Liver (tissue), 9 donors: ENCODE results near the gene TGFBI. TPM values are rescaled to one million over a fixed set of nuclear protein-coding genes. Genes with fewer than 3 reads are reported as not detected.

ENCODE experiments used
- DNase-seq: peaks from one replicate; pipeline ENCODE4 v3.0.0-alpha.2; 2017; ENCODE audit warnings: low spot score
- H3K27ac ChIP-seq, 2 donors: one replicate each; pipeline ENCODE4 v1.7.0; 2013; ENCODE audit warnings: inconsistent platforms in 2 of 2, low read length in 2 of 2, control low read depth in 1 of 2, low read depth in 1 of 2, mild to moderate bottlenecking in 1 of 2
- H3K27me3 ChIP-seq, 4 donors: one replicate each; pipeline versions ENCODE4 v1.6.1 to v1.7.0; 2013; ENCODE audit warnings: low read length in 3 of 4, inconsistent platforms in 1 of 4, mild to moderate bottlenecking in 1 of 4, moderate library complexity in 1 of 4; ENCODE audit not compliant: control insufficient read depth in 4 of 4, insufficient read depth in 4 of 4
- H3K36me3 ChIP-seq, 4 donors: one replicate each; pipeline versions ENCODE4 v1.6.1 to v1.7.0; 2013; ENCODE audit warnings: low read length in 3 of 4, mild to moderate bottlenecking in 3 of 4, low read depth in 1 of 4, moderate library complexity in 1 of 4; ENCODE audit not compliant: control insufficient read depth in 4 of 4, insufficient read depth in 3 of 4
- H3K4me1 ChIP-seq, 4 donors: one replicate each; pipeline versions ENCODE4 v1.6.1 to v1.7.0; 2013; ENCODE audit warnings: low read length in 3 of 4, mild to moderate bottlenecking in 3 of 4, moderate library complexity in 1 of 4; ENCODE audit not compliant: control insufficient read depth in 4 of 4, insufficient read depth in 4 of 4
- H3K4me3 ChIP-seq, 3 donors: one replicate each; pipeline versions ENCODE4 v1.6.1 to v1.7.0; 2013; ENCODE audit warnings: low read length in 3 of 3, control low read depth in 1 of 3, low read depth in 1 of 3, mild to moderate bottlenecking in 1 of 3
- H3K9ac ChIP-seq, 2 donors: one replicate each; pipeline ENCODE4 v1.7.0; 2013; ENCODE audit warnings: low read length in 2 of 2, mild to moderate bottlenecking in 2 of 2, moderate library complexity in 2 of 2, control low read depth in 1 of 2, low read depth in 1 of 2
- H3K9me3 ChIP-seq, 4 donors: one replicate each; pipeline versions ENCODE4 v1.6.1 to v1.7.0; 2013; ENCODE audit warnings: low read length in 3 of 4; ENCODE audit not compliant: control insufficient read depth in 4 of 4
- ATF3 ChIP-seq: IDR thresholded peaks from 2 replicates; pipeline ENCODE4 v1.6.1; 2016; ENCODE audit warnings: antibody characterized with exemption
- CTCF ChIP-seq: fragments of 150-350 bp; IDR thresholded peaks from 2 replicates; pipeline ENCODE4 v1.5.1; 2017; ENCODE audit warnings: improper control_type of control experiment, low read depth, low read length; ENCODE audit not compliant: missing input control
- EGR1 ChIP-seq, 2 donors: IDR thresholded peaks; 2 replicates each; pipeline ENCODE4 v1.6.1; 2016 to 2018; ENCODE audit warnings: antibody characterized with exemption in 2 of 2, low read depth in 2 of 2
- FOXA1 ChIP-seq: IDR thresholded peaks from 2 replicates; pipeline ENCODE4 v1.6.1; 2016; ENCODE audit warnings: antibody characterized with exemption
- GABPA ChIP-seq, 2 donors: IDR thresholded peaks in 1 of 2; conservative IDR thresholded peaks in 1 of 2; 2 replicates each; pipeline ENCODE4 v1.6.1; 2016; ENCODE audit warnings: antibody characterized with exemption in 2 of 2, mild to moderate bottlenecking in 1 of 2, moderate library complexity in 1 of 2
- HNF4A ChIP-seq, 2 donors: conservative IDR thresholded peaks; 2 replicates each; pipeline ENCODE4 v1.6.1; 2016; ENCODE audit warnings: antibody characterized with exemption in 2 of 2, mild to moderate bottlenecking in 2 of 2
- HNF4G ChIP-seq: IDR thresholded peaks from 2 replicates; pipeline ENCODE4 v1.6.1; 2016; ENCODE audit warnings: antibody characterized with exemption
- MAX ChIP-seq: IDR thresholded peaks from 2 replicates; pipeline ENCODE4 v1.6.1; 2016; ENCODE audit warnings: antibody characterized with exemption
- NR2F2 ChIP-seq: IDR thresholded peaks from 2 replicates; pipeline ENCODE4 v1.6.1; 2016; ENCODE audit warnings: antibody characterized with exemption
- RAD21 ChIP-seq, 2 donors: IDR thresholded peaks; 2 replicates each; pipeline ENCODE4 v1.6.1; 2016; ENCODE audit warnings: antibody characterized with exemption in 2 of 2, mild to moderate bottlenecking in 2 of 2
- REST ChIP-seq: IDR thresholded peaks from 2 replicates; pipeline ENCODE4 v1.6.1; 2016; ENCODE audit warnings: antibody characterized with exemption, mild to moderate bottlenecking
- RXRA ChIP-seq, 2 donors: IDR thresholded peaks; 2 replicates each; pipeline ENCODE4 v1.6.1; 2017 to 2018; ENCODE audit warnings: antibody characterized with exemption in 2 of 2, mild to moderate bottlenecking in 1 of 2
- SP1 ChIP-seq: IDR thresholded peaks from 2 replicates; pipeline ENCODE4 v1.6.1; 2018; ENCODE audit warnings: antibody characterized with exemption, mild to moderate bottlenecking
- TAF1 ChIP-seq: conservative IDR thresholded peaks from 2 replicates; pipeline ENCODE4 v1.6.1; 2016; ENCODE audit warnings: antibody characterized with exemption, mild to moderate bottlenecking
- YY1 ChIP-seq: IDR thresholded peaks from 2 replicates; pipeline ENCODE4 v1.6.1; 2016; ENCODE audit warnings: antibody characterized with exemption, mild to moderate bottlenecking
- ZBTB33 ChIP-seq: IDR thresholded peaks from 2 replicates; pipeline ENCODE4 v1.6.1; 2016; ENCODE audit warnings: antibody characterized with exemption
- WGBS: extraction: QIAGEN DNeasy Blood & Tissue Kit; methylation state at CpG from one replicate; pipeline ENCODE4 v1.1.7; 2013; 5-methylcytosine and 5-hydroxymethylcytosine counted together
- polyA plus RNA-seq, 2 donors: library from polyadenylated mRNA; stranded (reverse) in 1 of 2; unstranded in 1 of 2; fragments of 200-250 nt in 1 of 2; fragments of >200 nt in 1 of 2; fragmentation: Nextera tagmentation in 1 of 2; extraction: Ambion mirVana in 1 of 2; gene quantifications; one replicate each; pipeline versions ENCODE4 v1.2.1 to v1.2.3, GENCODE V29; 2013 to 2015
- total RNA-seq, 2 donors: library from RNA; depleted of rRNA; stranded (reverse); fragments of >200 nt; gene quantifications; one replicate each; pipeline ENCODE4 v1.2.3, GENCODE V29; 2014
- donor health status: healthy.
- donor health status: healthy.
- donor health status: healthy.
- donor health status: healthy.
- donor health status: healthy.

TGFBI gene
- total and polyA plus RNA-seq, 4 donors: 33.7 to 144 (median 44.1) TPM

GRCh38 chr5:136026636-136027035 is 2.2 kb upstream of the TGFBI start:
- no peak overlapping the region for H3K4me3 ChIP-seq
- H3K36me3 ChIP-seq: no peaks in the 10 kb centered on the region
- no peak for DNase-seq
- no peak overlapping the region for H3K9ac ChIP-seq
- H3K27ac ChIP-seq: no peak overlapping the region
- H3K4me1 ChIP-seq: peaks cover 0 to 28% (median 6%) of the 10 kb centered on the region in 4 donors
- no peaks in the 10 kb centered on the region for H3K9me3 ChIP-seq
- WGBS: 94% methylated on average over 3 of the region's 3 CpGs
- no peaks in the 10 kb centered on the region for H3K27me3 ChIP-seq
- TF ChIP-seq MAX (no peak), NR2F2 (no peak), RXRA (IDR thresholded peaks at IDR 0.05) (no peak), REST (no peak), HNF4A (conservative IDR thresholded peaks at IDR 0.05) (no peak), SP1 (no peak), HNF4G (no peak), FOXA1 (no peak), ATF3 (no peak), YY1 (no peak), ZBTB33 (no peak), TAF1 (no peak), CTCF (no peak), GABPA (IDR thresholded peaks at IDR 0.05 in 1 of 2, conservative IDR thresholded peaks at IDR 0.05 in 1 of 2) (no peak), RAD21 (IDR thresholded peaks at IDR 0.05) (no peak), EGR1 (IDR thresholded peaks at IDR 0.05; ENCODE audit: low read depth in 2 of 2) (no peak)

GRCh38 chr5:136027311-136027710 is 1.5 kb upstream of the TGFBI start:
- 96% methylated on average over 4 of the region's 4 CpGs for WGBS
- no peaks in the 10 kb centered on the region for H3K9me3 ChIP-seq
- H3K4me3 ChIP-seq: no peak overlapping the region
- DNase-seq: no peak
- no peaks in the 10 kb centered on the region for H3K27me3 ChIP-seq
- no peak overlapping the region for H3K27ac ChIP-seq
- H3K9ac ChIP-seq: no peak overlapping the region
- peaks cover 0 to 28% (median 6%) of the 10 kb centered on the region in 4 donors for H3K4me1 ChIP-seq
- TF ChIP-seq REST: no peak
- no peak for TF ChIP-seq CTCF
- H3K36me3 ChIP-seq: no peaks in the 10 kb centered on the region
